Lower lobe of right lung (tissue), 2 donors: Measurements from ENCODE around the gene PPP2R5E. TPM values are rescaled to one million over a fixed set of nuclear protein-coding genes. Genes with fewer than 3 reads are reported as not detected.

Experiments used
- ATAC-seq, 2 donors: fragments of 200-7000 bp; cut with Tn5 transposase; one replicate each; pipeline ENCODE4 v1.9.1; 2020 to 2022; ENCODE audit warnings: mild to moderate bottlenecking in 2 of 2, moderate library complexity in 2 of 2
- DNase-seq: peaks from one replicate; pipeline ENCODE4 v3.0.0-alpha.2; 2020
- H3K27ac ChIP-seq: fragments of 200-600 bp; one replicate; pipeline ENCODE4 v1.8.0; 2022
- H3K27me3 ChIP-seq: fragments of 200-600 bp; one replicate; pipeline ENCODE4 v1.8.0; 2022; ENCODE audit warnings: low read depth
- H3K36me3 ChIP-seq: fragments of 200-600 bp; one replicate; pipeline ENCODE4 v1.8.0; 2022; ENCODE audit warnings: mild to moderate bottlenecking
- H3K4me1 ChIP-seq: fragments of 200-600 bp; one replicate; pipeline ENCODE4 v1.8.0; 2022
- H3K4me3 ChIP-seq: fragments of 200-600 bp; one replicate; pipeline ENCODE4 v1.8.0; 2022; ENCODE audit warnings: mild to moderate bottlenecking
- H3K9me3 ChIP-seq: fragments of 200-600 bp; one replicate; pipeline ENCODE4 v1.8.0; 2022
- CTCF ChIP-seq: fragments of 200-600 bp; IDR thresholded peaks from one replicate; pipeline ENCODE4 v1.8.0; 2022; ENCODE audit warnings: antibody characterized with exemption, mild to moderate bottlenecking
- intact Hi-C: fragments of 100-400 bp; cut with DNase I; formaldehyde crosslinking; loops from one replicate; pipeline ENCODE4 v1.11.0; 2022
- total RNA-seq: library from RNA; stranded (reverse); fragmentation: NEBNext Ultra II Directional; extraction: Animal tissue kit (Norgen Biotek cat#: 25700); gene quantifications from one replicate; pipeline ENCODE4 v1.2.1, GENCODE V29; 2021
- donor health status: DM: no; HTN: yes; CAD: no; lungs with severe emphysema.

The PPP2R5E gene
- total RNA-seq, 1 donor from 2014 or later: 45.3 TPM

DNA sequence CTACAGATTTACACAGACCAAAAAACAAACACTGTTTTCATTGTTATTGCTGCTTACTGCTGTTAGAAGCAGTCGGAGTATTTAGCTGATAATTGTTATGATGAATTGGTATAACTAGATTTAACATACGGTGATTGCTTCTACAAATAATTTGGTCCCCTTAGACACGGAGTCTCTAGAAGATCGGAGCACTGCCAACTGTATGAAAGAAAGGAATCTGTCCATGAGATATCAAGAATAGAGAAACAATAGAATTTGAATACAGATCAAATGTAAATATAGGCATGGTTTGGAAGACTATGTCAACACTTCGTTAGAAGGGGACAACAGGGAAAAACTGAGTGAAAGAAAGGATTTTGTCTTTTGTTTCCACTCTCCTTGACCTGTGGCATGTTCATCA lies 110.9 kb downstream of the PPP2R5E start:
- Histone ChIP-seq H3K9me3 (no peaks in the 10 kb centered on the region), H3K4me1 (peaks cover 52% of the 10 kb centered on the region), H3K27ac (no peak overlapping the region), H3K27me3 (no peaks in the 10 kb centered on the region), H3K4me3 (no peak overlapping the region), H3K36me3 (no peaks in the 10 kb centered on the region)
- DNase-seq (no peak), ATAC-seq (no peak)
- intact Hi-C loops: no loop called here
- TF ChIP-seq CTCF: no peak

DNA sequence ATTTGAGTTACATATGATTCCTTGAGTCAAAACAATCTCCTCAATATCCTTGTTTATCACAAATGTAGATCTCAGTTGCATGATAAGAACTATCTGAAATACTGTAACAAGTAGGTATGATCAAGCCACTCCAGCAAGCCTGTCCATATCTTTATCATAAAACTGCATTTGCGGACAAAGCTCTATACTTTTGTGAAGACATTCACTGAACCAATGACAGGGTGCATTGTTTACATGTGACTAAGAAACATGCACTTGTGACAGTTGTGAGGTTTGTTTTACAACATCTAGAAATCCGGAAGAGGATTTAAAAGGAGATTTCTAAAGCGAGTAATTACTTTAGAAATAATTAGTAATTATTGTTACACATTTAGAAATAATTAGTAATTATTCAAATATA lies 111.7 kb downstream of the PPP2R5E start:
- H3K4me1 ChIP-seq: peaks cover 45% of the 10 kb centered on the region

DNA sequence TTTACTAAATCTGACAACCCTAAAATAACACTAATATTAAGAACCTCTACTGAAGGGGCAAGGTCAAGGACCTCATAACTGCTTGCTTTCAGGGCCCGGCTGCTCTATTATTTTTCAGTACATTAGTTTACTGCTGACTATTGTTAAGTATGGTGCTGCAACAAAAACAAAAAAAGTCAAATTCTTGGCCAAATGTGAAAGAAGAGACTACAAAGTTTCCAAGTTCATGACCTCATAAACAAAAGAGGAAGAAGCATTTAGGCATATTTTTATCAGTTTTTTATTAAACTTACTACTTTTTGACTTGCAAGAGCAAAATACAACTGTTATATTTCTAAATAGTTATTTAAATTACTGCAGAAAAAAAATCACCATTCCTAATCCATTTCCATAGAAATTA lies 114.7 kb downstream of the PPP2R5E start:
- no peak for TF ChIP-seq CTCF
- DNase-seq: no peak
- no peak for ATAC-seq
- H3K27ac ChIP-seq: no peak overlapping the region
- peaks cover 20% of the 10 kb centered on the region for H3K4me1 ChIP-seq
- no peaks in the 10 kb centered on the region for H3K9me3 ChIP-seq
- no peaks in the 10 kb centered on the region for H3K27me3 ChIP-seq
- H3K36me3 ChIP-seq: no peaks in the 10 kb centered on the region
- intact Hi-C loops: no loop called here
- H3K4me3 ChIP-seq: no peak overlapping the region

More for the DNA sequence above, 111.7 kb downstream of the PPP2R5E start:
- no peak for TF ChIP-seq CTCF
- intact Hi-C loops: no loop called here
- ATAC-seq (no peak), DNase-seq (no peak)
- no peaks in the 10 kb centered on the region for H3K9me3 ChIP-seq
- H3K27me3 ChIP-seq: no peaks in the 10 kb centered on the region
- no peak overlapping the region for H3K4me3 ChIP-seq
- no peaks in the 10 kb centered on the region for H3K36me3 ChIP-seq
- no peak overlapping the region for H3K27ac ChIP-seq

DNA sequence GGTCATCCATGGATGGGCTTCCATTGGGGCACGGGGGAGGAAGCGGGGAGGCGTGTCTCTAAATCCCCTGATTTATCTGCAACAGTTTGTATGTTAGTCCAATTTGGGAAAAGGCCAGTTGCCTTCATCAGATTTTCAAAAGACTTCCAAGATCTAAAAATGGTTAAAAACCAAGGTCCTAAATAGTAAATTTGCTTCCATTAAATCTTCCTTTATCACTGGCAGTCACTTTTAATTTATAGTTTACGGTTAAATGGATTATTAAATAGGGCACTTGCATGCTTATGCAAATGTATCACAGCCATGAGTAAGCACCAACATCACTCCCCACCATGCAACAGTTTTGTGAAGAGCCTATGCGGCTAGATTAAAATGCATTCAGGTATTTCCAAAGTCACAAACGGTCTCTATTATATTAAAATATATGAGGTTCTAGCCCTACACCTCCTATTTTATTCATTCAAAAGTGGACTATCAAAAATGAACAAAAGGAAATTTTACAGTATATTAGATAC lies 116.3 kb downstream of the PPP2R5E start:
- Histone ChIP-seq H3K27me3 (no peaks in the 10 kb centered on the region), H3K27ac (no peak overlapping the region), H3K4me3 (no peak overlapping the region), H3K36me3 (no peaks in the 10 kb centered on the region), H3K9me3 (no peaks in the 10 kb centered on the region), H3K4me1 (peaks cover 11% of the 10 kb centered on the region)
- no peak for TF ChIP-seq CTCF
- ATAC-seq (no peak), DNase-seq (no peak)
- intact Hi-C loops: no loop called here

DNA sequence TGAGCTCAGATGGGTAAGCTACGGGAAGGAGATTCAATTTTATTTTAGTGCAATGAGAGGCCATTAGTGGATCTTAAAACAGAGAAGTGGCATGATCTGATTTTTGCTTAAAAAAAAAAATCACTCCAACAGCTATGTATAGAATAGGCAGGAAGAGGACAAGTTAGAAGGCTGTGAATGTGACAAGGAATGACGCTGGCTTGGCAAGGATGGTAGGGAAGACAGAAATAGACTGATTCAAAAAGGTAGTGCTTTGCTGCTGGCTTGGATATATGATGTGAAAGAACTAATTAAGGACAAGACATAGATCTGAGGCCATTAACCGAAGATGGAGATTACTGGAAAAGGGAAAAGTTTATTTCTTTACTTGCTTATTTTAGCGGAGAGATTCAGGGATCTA lies 119.3 kb downstream of the PPP2R5E start:
- Histone ChIP-seq H3K27me3 (no peaks in the 10 kb centered on the region), H3K4me3 (no peak overlapping the region), H3K36me3 (peaks cover 14% of the 10 kb centered on the region), H3K27ac (no peak overlapping the region), H3K4me1 (no peaks in the 10 kb centered on the region), H3K9me3 (no peaks in the 10 kb centered on the region)
- DNase-seq: no peak
- intact Hi-C loops: no loop called here
- no peak for ATAC-seq
- TF ChIP-seq CTCF: no peak

DNA sequence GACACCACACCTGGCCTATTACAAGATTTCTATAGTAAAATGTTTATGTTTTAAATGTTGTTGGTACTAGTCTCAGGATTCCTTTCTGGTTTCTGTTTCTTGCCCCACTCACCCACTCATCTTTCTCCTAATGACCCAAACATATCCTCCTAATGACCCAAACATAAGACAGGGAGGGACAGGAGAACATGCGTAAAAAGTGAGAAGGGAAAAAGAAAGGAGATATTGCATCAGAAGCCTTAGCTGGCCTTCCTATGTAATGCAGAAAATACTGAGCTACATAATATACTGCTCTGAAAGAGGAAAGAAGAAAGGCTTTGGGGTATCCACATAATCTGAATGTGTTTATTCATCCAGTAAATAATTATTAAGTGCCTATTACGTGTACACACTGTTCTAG lies 119.8 kb downstream of the PPP2R5E start:
- no peak for DNase-seq
- Histone ChIP-seq H3K4me1 (no peaks in the 10 kb centered on the region), H3K27me3 (no peaks in the 10 kb centered on the region), H3K9me3 (no peaks in the 10 kb centered on the region), H3K4me3 (no peak overlapping the region), H3K36me3 (peaks cover 14% of the 10 kb centered on the region), H3K27ac (no peak overlapping the region)
- no peak for ATAC-seq
- intact Hi-C loops: no loop called here
- no peak for TF ChIP-seq CTCF
